ENCODE measurements around the gene RFWD3. TPM values are rescaled to one million over a fixed set of nuclear protein-coding genes. Genes with fewer than 3 reads are reported as not detected.

RFWD3 gene
- total and polyA plus RNA-seq, 2 of the 13 experiments (the other 11 are each of a cell fraction or from before 2014, with no cell fraction given): 23.4 to 62.6 TPM

DNA sequence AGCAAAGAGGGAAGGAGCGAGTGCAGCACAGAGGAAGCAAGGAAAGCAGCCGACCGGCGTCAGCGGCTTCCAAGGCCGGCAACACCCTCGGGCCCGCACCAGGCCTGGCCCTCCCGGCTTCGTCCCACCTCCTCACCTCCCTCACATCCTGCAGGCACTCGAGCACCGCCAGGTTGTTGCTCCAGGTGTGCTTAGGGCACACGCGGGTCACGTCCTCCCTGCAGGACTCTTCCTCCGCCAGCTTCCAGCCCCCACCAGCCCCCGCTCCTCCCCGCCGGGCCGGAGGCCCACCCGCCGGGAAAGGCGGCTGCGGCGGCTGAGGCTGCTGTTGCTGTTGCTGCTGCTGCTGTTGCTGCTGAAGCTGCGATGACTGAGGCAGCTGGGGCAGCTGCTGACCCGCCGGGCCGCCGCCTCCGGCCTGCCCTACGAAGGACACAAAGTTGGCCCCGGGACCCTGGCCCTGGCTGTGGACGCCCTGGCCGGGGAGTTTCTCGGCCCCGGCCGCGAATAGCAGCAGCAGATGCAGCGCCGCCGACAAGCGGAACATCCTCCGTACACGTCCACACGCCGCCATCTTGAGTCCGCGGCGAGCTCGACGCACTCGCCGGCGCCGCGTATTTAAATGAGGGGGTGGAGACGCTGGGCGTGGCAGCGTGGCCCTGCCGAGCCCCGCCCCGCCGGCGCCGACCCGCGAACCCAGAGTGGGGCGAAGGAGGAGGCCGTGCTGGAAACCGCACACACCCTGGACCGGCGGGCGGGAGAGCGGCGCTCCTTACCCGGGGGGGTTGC, 60.0 kb downstream of the RFWD3 start, which contains the start of gene GLG1 (continued):
- TF ChIP-seq, protein P1, sequence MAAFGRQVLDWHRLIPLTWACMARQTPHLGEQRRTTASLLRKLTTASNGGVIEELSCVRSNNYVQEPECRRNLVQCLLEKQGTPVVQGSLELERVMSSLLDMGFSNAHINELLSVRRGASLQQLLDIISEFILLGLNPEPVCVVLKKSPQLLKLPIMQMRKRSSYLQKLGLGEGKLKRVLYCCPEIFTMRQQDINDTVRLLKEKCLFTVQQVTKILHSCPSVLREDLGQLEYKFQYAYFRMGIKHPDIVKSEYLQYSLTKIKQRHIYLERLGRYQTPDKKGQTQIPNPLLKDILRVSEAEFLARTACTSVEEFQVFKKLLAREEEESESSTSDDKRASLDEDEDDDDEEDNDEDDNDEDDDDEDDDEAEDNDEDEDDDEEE (CRISPR knock-in tag; IDR thresholded peaks at IDR 0.05): 0 out of 2 replicates have a peak, but pooled peaks have one; percentile 62
- TF ChIP-seq ZNF570 (CRISPR knock-in tag; IDR thresholded peaks at IDR 0.05; ENCODE audit: borderline replicate concordance) (no peak), ATM (IDR thresholded peaks at IDR 0.05; ENCODE audit: borderline replicate concordance) (no peak), KMT2B (CRISPR knock-in tag; IDR thresholded peaks at IDR 0.05) (peak; percentile 95), ZNF292 (CRISPR knock-in tag; IDR thresholded peaks at IDR 0.05; ENCODE audit: borderline replicate concordance, low read depth) (peak; percentile 87), ZNF430 (CRISPR knock-in tag; IDR thresholded peaks at IDR 0.05) (peak; percentile 93), ZNF788 (CRISPR knock-in tag; IDR thresholded peaks at IDR 0.05; ENCODE audit: borderline replicate concordance) (peak; percentile 58; the same call in 1 of the 2 replicates), ZNF431 (CRISPR knock-in tag; IDR thresholded peaks at IDR 0.05; ENCODE audit: borderline replicate concordance, low read depth) (peak; percentile 34; the same call in 1 of the 2 replicates), ZNF143 (CRISPR knock-in tag; IDR thresholded peaks at IDR 0.05) (peak; percentile 62), DMAP1 (CRISPR knock-in tag; IDR thresholded peaks at IDR 0.05) (peak; percentile 94), HNRNPK (IDR thresholded peaks at IDR 0.05; ENCODE audit: low read depth, low read length, poor library complexity, severe bottlenecking) (peak; percentile 80), KAT7 (CRISPR knock-in tag; IDR thresholded peaks at IDR 0.05; ENCODE audit: borderline replicate concordance) (peak; percentile 92; the same call in 1 of the 2 replicates), FOXP1 (IDR thresholded peaks at IDR 0.05) (no peak), FOXP1 (CRISPR knock-in tag; IDR thresholded peaks at IDR 0.05) (no peak), ZFP90 (CRISPR knock-in tag; IDR thresholded peaks at IDR 0.05; ENCODE audit: borderline replicate concordance) (peak; percentile 87), TARDBP (CRISPR knock-in tag; IDR thresholded peaks at IDR 0.05) (peak; percentile 61; the same call in 1 of the 2 replicates), ZNF724P (CRISPR knock-in tag; IDR thresholded peaks at IDR 0.05; ENCODE audit: borderline replicate concordance) (peak; percentile 95; the same call in 1 of the 2 replicates)
- TF ChIP-seq, protein P2, sequence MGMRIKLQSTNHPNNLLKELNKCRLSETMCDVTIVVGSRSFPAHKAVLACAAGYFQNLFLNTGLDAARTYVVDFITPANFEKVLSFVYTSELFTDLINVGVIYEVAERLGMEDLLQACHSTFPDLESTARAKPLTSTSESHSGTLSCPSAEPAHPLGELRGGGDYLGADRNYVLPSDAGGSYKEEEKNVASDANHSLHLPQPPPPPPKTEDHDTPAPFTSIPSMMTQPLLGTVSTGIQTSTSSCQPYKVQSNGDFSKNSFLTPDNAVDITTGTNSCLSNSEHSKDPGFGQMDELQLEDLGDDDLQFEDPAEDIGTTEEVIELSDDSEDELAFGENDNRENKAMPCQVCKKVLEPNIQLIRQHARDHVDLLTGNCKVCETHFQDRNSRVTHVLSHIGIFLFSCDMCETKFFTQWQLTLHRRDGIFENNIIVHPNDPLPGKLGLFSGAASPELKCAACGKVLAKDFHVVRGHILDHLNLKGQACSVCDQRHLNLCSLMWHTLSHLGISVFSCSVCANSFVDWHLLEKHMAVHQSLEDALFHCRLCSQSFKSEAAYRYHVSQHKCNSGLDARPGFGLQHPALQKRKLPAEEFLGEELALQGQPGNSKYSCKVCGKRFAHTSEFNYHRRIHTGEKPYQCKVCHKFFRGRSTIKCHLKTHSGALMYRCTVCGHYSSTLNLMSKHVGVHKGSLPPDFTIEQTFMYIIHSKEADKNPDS (CRISPR knock-in tag; IDR thresholded peaks at IDR 0.05): peak; percentile 91
- TF ChIP-seq, protein P3, sequence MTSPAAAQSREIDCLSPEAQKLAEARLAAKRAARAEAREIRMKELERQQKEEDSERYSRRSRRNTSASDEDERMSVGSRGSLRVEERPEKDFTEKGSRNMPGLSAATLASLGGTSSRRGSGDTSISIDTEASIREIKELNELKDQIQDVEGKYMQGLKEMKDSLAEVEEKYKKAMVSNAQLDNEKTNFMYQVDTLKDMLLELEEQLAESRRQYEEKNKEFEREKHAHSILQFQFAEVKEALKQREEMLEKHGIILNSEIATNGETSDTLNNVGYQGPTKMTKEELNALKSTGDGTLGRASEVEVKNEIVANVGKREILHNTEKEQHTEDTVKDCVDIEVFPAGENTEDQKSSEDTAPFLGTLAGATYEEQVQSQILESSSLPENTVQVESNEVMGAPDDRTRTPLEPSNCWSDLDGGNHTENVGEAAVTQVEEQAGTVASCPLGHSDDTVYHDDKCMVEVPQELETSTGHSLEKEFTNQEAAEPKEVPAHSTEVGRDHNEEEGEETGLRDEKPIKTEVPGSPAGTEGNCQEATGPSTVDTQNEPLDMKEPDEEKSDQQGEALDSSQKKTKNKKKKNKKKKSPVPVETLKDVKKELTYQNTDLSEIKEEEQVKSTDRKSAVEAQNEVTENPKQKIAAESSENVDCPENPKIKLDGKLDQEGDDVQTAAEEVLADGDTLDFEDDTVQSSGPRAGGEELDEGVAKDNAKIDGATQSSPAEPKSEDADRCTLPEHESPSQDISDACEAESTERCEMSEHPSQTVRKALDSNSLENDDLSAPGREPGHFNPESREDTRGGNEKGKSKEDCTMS (CRISPR knock-in tag; conservative IDR thresholded peaks at IDR 0.05): no peak
- TF ChIP-seq, protein P4, sequence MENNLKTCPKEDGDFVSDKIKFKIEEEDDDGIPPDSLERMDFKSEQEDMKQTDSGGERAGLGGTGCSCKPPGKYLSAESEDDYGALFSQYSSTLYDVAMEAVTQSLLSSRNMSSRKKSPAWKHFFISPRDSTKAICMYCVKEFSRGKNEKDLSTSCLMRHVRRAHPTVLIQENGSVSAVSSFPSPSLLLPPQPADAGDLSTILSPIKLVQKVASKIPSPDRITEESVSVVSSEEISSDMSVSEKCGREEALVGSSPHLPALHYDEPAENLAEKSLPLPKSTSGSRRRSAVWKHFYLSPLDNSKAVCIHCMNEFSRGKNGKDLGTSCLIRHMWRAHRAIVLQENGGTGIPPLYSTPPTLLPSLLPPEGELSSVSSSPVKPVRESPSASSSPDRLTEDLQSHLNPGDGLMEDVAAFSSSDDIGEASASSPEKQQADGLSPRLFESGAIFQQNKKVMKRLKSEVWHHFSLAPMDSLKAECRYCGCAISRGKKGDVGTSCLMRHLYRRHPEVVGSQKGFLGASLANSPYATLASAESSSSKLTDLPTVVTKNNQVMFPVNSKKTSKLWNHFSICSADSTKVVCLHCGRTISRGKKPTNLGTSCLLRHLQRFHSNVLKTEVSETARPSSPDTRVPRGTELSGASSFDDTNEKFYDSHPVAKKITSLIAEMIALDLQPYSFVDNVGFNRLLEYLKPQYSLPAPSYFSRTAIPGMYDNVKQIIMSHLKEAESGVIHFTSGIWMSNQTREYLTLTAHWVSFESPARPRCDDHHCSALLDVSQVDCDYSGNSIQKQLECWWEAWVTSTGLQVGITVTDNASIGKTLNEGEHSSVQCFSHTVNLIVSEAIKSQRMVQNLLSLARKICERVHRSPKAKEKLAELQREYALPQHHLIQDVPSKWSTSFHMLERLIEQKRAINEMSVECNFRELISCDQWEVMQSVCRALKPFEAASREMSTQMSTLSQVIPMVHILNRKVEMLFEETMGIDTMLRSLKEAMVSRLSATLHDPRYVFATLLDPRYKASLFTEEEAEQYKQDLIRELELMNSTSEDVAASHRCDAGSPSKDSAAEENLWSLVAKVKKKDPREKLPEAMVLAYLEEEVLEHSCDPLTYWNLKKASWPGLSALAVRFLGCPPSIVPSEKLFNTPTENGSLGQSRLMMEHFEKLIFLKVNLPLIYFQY (CRISPR knock-in tag; IDR thresholded peaks at IDR 0.05; ENCODE audit: borderline replicate concordance): peak; percentile 85

Data from HepG2 (cell line).